K562 (cell line): ENCODE data around the gene CDKN1B. TPM values are rescaled to one million over a fixed set of nuclear protein-coding genes. Genes with fewer than 3 reads are reported as not detected.

Experiments
- ATAC-seq: fragments of 200-7000 bp; cut with Tn5 transposase; 3 replicates; pipeline ENCODE4 v1.9.1; 2020; ENCODE audit warnings: moderate library complexity
- BruUV-seq: library from RNA; stranded (reverse); fragments of 400-500 nt; replicated peaks from 2 replicates; lab custom pipeline; 2021; lab: Mats Ljungman, UMichigan
- CTCF ChIA-PET: fragments of 300-600 bp; formaldehyde crosslinking; extraction: SDS; loops from one replicate; lab custom pipeline; 2021; ENCODE audit warnings: low intra/inter-chr PET ratio; lab: Yijun Ruan, JAX
- POLR2A ChIA-PET: fragments of 300-600, 350-650 bp; sonication (Branson Sonifier 250); formaldehyde crosslinking; extraction: SDS; loops from one replicate; lab custom pipeline; 2021; ENCODE audit warnings: antibody characterized with exemption, inconsistent platforms; lab: Yijun Ruan, JAX
- DNase-seq, 4 experiments: peaks; one replicate each; pipeline versions ENCODE4 v3.0.0 to v3.0.0-alpha.2; 2011 to 2018; ENCODE audit warnings: low spot score in 3 of 4, mixed read lengths in 3 of 4; ENCODE audit errors: extremely low read depth in 1 of 4
- FAIRE-seq: peaks from 2 replicates; lab custom pipeline; 2011; peaks lifted over from hg19 to GRCh38; lab: Jason Lieb, UNC
- H2AFZ ChIP-seq: 2 replicates; pipeline ENCODE4 v1.6.0; 2011; ENCODE audit warnings: low read depth, low read length, control low read depth, inconsistent platforms
- H3K27ac ChIP-seq: fragments of 200-600 bp; 3 replicates; pipeline ENCODE4 v1.8.0; 2011; ENCODE audit warnings: low read depth, mild to moderate bottlenecking, control low read depth, inconsistent platforms, low read length, moderate library complexity, mixed read lengths; ENCODE audit errors: extremely low read depth
- H3K27me3 ChIP-seq, 2 experiments: fragments of 300-600 bp in 1 of 2; 2 replicates in 1 of 2; 3 replicates in 1 of 2; pipeline versions ENCODE4 v1.6.0 to v1.8.0; 2011; ENCODE audit warnings: inconsistent platforms in 2 of 2, low read length in 2 of 2, mild to moderate bottlenecking in 1 of 2, mixed read lengths in 1 of 2, moderate library complexity in 1 of 2; ENCODE audit not compliant: control insufficient read depth in 2 of 2, insufficient read depth in 2 of 2
- H3K36me3 ChIP-seq: fragments of 300-600 bp; 3 replicates; pipeline ENCODE4 v1.8.0; 2011; ENCODE audit warnings: mild to moderate bottlenecking, low read length, inconsistent platforms; ENCODE audit not compliant: control insufficient read depth, insufficient read depth
- H3K4me1 ChIP-seq, 2 experiments: fragments of 200-600 bp in 1 of 2; replicated peaks in 1 of 2; 2 replicates in 1 of 2; 3 replicates in 1 of 2; pipeline versions ENCODE4 v1.5.1 to v1.8.0; 2011; ENCODE audit warnings: inconsistent platforms in 2 of 2, low read length in 2 of 2, mild to moderate bottlenecking in 1 of 2, mixed read lengths in 1 of 2, moderate library complexity in 1 of 2; ENCODE audit not compliant: control insufficient read depth in 2 of 2, insufficient read depth in 2 of 2
- H3K4me2 ChIP-seq: 2 replicates; pipeline ENCODE4 v1.6.1; 2011; ENCODE audit warnings: low read length, control low read depth, inconsistent platforms, mixed read lengths; ENCODE audit not compliant: insufficient read depth
- H3K4me3 ChIP-seq: fragments of 200-600 bp; sonication (generic), shearing (Covaris generic); 2 replicates; pipeline ENCODE4 v1.5.1; 2016; ENCODE audit warnings: control low read depth, inconsistent platforms
- H3K79me2 ChIP-seq: fragments of 200-600 bp; 3 replicates; pipeline ENCODE4 v1.8.0; 2011; ENCODE audit warnings: low read length, inconsistent platforms; ENCODE audit not compliant: control insufficient read depth, insufficient read depth
- H3K9ac ChIP-seq, 2 experiments: 2 replicates each; pipeline versions ENCODE4 v1.6.0 to v1.6.1; 2011; ENCODE audit warnings: low read depth in 2 of 2, low read length in 2 of 2, control low read depth in 1 of 2, inconsistent platforms in 1 of 2, mild to moderate bottlenecking in 1 of 2, mixed read lengths in 1 of 2; ENCODE audit not compliant: insufficient read depth in 1 of 2
- H3K9me1 ChIP-seq: one replicate; pipeline ENCODE4 v1.6.0; 2011; ENCODE audit warnings: inconsistent platforms, mild to moderate bottlenecking, low read length, moderate library complexity; ENCODE audit not compliant: control insufficient read depth, insufficient read depth
- H3K9me3 ChIP-seq: replicated peaks from 2 replicates; pipeline ENCODE4 v1.5.1; 2011; ENCODE audit warnings: low read depth, low read length, inconsistent platforms; ENCODE audit not compliant: control insufficient read depth, insufficient read depth
- H4K20me1 ChIP-seq: replicated peaks from 2 replicates; pipeline ENCODE4 v1.6.1; 2011; ENCODE audit warnings: low read length, inconsistent platforms, mixed read lengths; ENCODE audit not compliant: control insufficient read depth, insufficient read depth
- C11orf30 ChIP-seq: fragments of 450-650 bp; IDR thresholded peaks from 2 replicates; pipeline ENCODE4 v1.6.1; 2016; ENCODE audit warnings: low read depth, mild to moderate bottlenecking
- CBX5 ChIP-seq: IDR thresholded peaks from 2 replicates; pipeline ENCODE4 v1.6.1; 2014; ENCODE audit warnings: low read depth, borderline replicate concordance
- CREBBP ChIP-seq: IDR thresholded peaks from one replicate; pipeline ENCODE4 v1.6.1; 2012; ENCODE audit warnings: low read depth, mild to moderate bottlenecking, control low read depth, inconsistent platforms, low read length
- MEF2A ChIP-seq: IDR thresholded peaks from 2 replicates; pipeline ENCODE4 v1.6.1; 2011; ENCODE audit warnings: low read depth, mild to moderate bottlenecking, low read length, moderate library complexity; ENCODE audit not compliant: control insufficient read depth
- NCOA4 ChIP-seq: fragments of 450-650 bp; IDR thresholded peaks from 2 replicates; pipeline ENCODE4 v1.6.1; 2018; ENCODE audit warnings: mild to moderate bottlenecking; ENCODE audit not compliant: partially characterized antibody
- NFIC ChIP-seq: fragments of 450-650 bp; IDR thresholded peaks from 2 replicates; pipeline ENCODE4 v1.6.1; 2017; ENCODE audit warnings: mild to moderate bottlenecking, inconsistent platforms
- ZNF347 ChIP-seq: fragments of 450-650 bp; formaldehyde crosslinking; IDR thresholded peaks from 2 replicates; pipeline ENCODE4 v1.4.0; 2020; ENCODE audit warnings: low read depth, mild to moderate bottlenecking, moderate library complexity
- WGBS: fragments of 100-300 bp; shearing (Covaris generic); methylation state at CpG from one replicate; pipeline ENCODE4 v1.1.6; 2016; ENCODE audit warnings: low coverage, mixed read lengths; ENCODE audit not compliant: insufficient coverage; ENCODE audit errors: missing lambda C conversion rate; 5-methylcytosine and 5-hydroxymethylcytosine counted together
- in situ Hi-C: fragments of 300-500 bp; cut with MboI; formaldehyde crosslinking; loops from 4 replicates; pipeline ENCODE4 v1.15.0; 2018; ENCODE audit warnings: inconsistent platforms, mixed read lengths
- intact Hi-C: fragments of 100-400 bp; cut with micrococcal nuclease; formaldehyde crosslinking; loops from 2 replicates; pipeline ENCODE4 v1.14.2; 2022
- polyA plus RNA-seq, 8 experiments: library from polyadenylated mRNA; depleted of rRNA in 4 of 8; stranded (reverse) in 5 of 8; unstranded in 3 of 8; fragments of >200 nt; fragmentation: Nextera tagmentation in 2 of 8; fragmentation: Illumina TruSeq in 1 of 8; extraction: Ambion mirVana in 2 of 8; extraction: Trizol in 1 of 8; gene quantifications; 2 replicates each; pipeline versions ENCODE4 v1.2.1 to v1.2.3, GENCODE V29; 2011 to 2014; ENCODE audit warnings: inconsistent platforms in 1 of 8, missing spikeins in 1 of 8
- total RNA-seq, 7 experiments: library from RNA; depleted of rRNA in 6 of 7; stranded (reverse); fragments of >200 nt in 6 of 7; fragmentation: Illumina TruSeq in 2 of 7; extraction: Trizol in 2 of 7; gene quantifications; 2 replicates each; pipeline versions ENCODE4 v1.2.1 to v1.2.3, GENCODE V29; 2011 to 2021; ENCODE audit warnings: low replicate concordance in 1 of 7
- TF ChIP-seq, protein P1 (sequence below): fragments of 250-450 bp; sonication (Bioruptor Pico); IDR thresholded peaks from 2 replicates; pipeline ENCODE4 v1.5.0; 2021; ENCODE audit warnings: mild to moderate bottlenecking, moderate library complexity
- TF ChIP-seq, protein P2 (sequence below): fragments of 250-450 bp; sonication (Bioruptor Pico); IDR thresholded peaks from 2 replicates; pipeline ENCODE4 v1.5.0; 2022; ENCODE audit warnings: mild to moderate bottlenecking

Gene CDKN1B
- total and polyA plus RNA-seq, 9 of the 15 experiments (the other 6 are each of a cell fraction or from before 2014, with no cell fraction given), result 2.6 to 35.2 (median 15.5) TPM

DNA sequence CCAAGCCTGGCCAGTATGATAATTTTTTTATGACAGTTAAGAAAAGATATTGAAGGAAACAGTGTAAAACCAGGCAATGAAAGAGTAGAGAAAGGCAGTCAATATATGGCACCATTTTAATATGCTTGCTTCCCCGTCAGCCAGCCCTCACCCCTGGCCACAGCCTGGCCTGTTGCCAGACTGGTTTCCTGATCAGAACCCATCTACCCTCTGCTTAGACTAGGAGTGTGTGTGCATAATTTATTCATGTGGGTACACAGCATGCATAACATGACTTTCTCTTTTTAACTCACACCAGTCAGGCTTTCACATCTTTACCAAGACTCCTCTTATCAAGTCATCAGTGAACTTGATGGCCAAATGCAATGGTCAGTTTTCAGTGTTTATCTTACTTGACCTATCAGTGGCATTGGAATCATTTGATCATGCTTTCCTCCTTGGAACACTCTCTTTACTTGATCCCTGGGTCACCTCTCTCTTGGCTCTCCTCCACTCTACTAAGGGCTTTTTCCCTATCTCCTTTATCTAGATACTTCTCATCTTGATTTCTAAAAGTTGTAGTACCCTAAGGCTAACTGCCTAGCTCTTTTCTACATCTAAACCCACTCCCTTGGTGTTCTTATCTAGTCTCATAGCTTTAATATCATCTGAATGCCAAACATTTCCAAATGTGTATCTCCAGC is 11.2 kb upstream of the CDKN1B start:
- no peaks in the 10 kb centered on the region for H3K79me2 ChIP-seq
- CTCF ChIA-PET, result interaction anchor here (3.3 kb wide), 1 partner anchor 328 kb away, joined by 55 read pairs; no protein-coding TSS in a partner anchor
- BruUV-seq, result no TSS peak
- ATAC-seq, result no peak
- FAIRE-seq, result no peak
- POLR2A ChIA-PET, result no interaction called here
- H3K9ac ChIP-seq, result no peak overlapping the region
- in situ Hi-C loops, result loop anchor here (10.0 to 25.0 kb wide), 3 partner anchors 331 to 1144 kb away; no protein-coding TSS in a partner anchor
- H3K9me1 ChIP-seq, result no peaks in the 10 kb centered on the region
- TF ChIP-seq C11orf30 (no peak), NFIC (peak; percentile 34; the same call in 1 of the 2 replicates)
- TF ChIP-seq, all 486 proteins: peak for 1
- intact Hi-C loops, result loop anchor here (10.0 kb wide), 1 partner anchor 1121 kb away; no protein-coding TSS in a partner anchor
- Histone ChIP-seq H4K20me1 (no peaks in the 10 kb centered on the region), H3K27ac (no peak overlapping the region), H2AFZ (no peak overlapping the region), H3K36me3 (no peaks in the 10 kb centered on the region), H3K4me2 (no peak overlapping the region), H3K4me1 (peaks cover 3 to 6% of the 10 kb centered on the region in 2 experiments; a peak in 2 of 5 replicates), H3K4me3 (no peak overlapping the region), H3K9me3 (no peaks in the 10 kb centered on the region), H3K27me3 (no peaks in the 10 kb centered on the region)
- DNase-seq, result no peak
- WGBS, result 46% methylated on average over 1 of the region's 1 CpG

DNA sequence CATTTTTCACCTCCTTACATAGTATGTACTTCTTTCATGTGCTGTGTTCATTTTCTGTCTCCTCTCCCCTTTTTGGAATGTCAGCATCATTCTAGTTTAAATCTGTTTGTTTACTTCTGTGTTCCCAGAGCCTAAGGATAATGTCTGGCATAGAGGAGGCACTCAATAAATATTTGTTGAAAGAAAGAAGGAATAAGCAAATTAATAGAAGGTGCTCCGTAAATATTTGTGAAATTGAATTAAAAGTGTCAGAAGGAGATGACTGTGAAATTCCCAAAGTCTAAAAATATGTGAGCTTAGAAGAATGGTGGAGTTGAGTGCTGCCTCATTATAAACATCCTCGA is 3.3 kb upstream of the CDKN1B start:
- Histone ChIP-seq H3K9me3 (no peaks in the 10 kb centered on the region), H3K4me3 (peak overlapping the region; percentile 20; the same call in 1 of the 2 replicates), H3K27ac (no peak overlapping the region), H3K36me3 (peaks cover 5% of the 10 kb centered on the region; the same call in 2 of the 3 replicates), H3K9me1 (no peaks in the 10 kb centered on the region), H2AFZ (peak overlapping the region; percentile 98), H3K27me3 (no peaks in the 10 kb centered on the region), H3K79me2 (peaks cover 28% of the 10 kb centered on the region), H4K20me1 (no peaks in the 10 kb centered on the region), H3K9ac (peak overlapping the region; percentile 88 to 94; a peak in 2 of 4 replicates), H3K4me1 (peaks cover 13 to 17% of the 10 kb centered on the region in 2 experiments), H3K4me2 (peak overlapping the region; percentile 95)
- FAIRE-seq (no peak), DNase-seq (no peak), ATAC-seq (no peak)
- 49% methylated on average over 2 of the region's 2 CpGs for WGBS
- in situ Hi-C loops, result loop anchor here (25.0 kb wide), 1 partner anchor 1152 kb away; no protein-coding TSS in a partner anchor
- intact Hi-C loops, result loop anchor here (10.0 kb wide), 1 partner anchor 359 kb away; the partner anchor contains the start of genes BORCS5 and MANSC1
- no TSS peak for BruUV-seq
- CTCF ChIA-PET, result no interaction called here
- POLR2A ChIA-PET, result no interaction called here
- TF ChIP-seq CREBBP (no peak), MEF2A (no peak), NCOA4 (no peak), ZNF347 (no peak), CBX5 (no peak)
- TF ChIP-seq, protein P1, sequence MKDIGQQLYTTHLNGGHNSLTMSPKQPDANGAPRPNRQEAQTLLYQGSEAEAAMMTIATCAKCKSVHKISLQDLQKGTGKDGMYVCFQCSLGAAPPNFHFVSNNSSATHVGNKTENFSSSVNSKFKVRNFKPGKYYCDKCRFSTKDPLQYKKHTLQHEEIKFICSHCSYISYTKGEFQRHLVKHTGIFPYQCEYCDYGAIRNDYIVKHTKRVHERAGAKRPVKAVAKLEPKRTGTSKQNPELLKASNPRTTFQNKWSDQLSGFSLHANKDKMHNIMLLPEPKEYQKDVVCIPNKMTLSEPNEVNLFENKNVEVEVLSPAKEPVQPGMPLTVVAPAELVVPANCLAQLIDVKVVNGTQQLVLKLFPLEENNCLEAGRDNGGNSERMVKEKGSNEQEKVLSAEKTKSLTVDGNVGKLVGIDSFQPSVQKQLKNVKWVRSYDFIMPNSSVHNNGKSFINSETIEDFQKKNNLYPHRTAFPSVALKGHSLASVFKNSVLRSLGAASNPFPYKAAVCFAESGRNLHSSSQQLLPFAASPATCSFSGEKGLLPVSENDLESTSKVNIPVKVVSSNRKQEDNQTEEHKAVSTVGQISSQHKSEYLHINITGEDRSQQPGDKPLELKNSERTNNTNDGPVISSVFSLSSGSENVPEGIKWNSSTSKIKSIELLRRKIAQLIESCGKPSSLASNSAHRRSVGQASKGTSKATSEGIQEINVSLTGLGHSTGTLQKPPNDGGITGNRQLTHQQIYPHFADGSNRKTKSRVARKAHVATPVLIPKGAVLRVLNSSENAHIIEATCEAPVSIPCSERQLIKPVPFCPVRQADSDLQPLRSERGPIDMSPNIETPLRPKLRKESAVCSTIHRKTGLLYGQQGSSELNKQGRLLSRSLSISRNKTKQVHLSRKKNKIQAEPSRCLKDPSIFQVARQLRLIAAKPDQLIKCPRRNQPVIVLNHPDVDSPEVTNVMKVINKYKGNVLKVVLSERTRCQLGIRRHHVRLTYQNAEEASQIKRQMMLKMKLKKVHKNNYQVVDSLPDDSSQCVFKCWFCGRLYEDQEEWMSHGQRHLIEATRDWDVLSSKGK (CRISPR knock-in tag), result no peak
- TF ChIP-seq, protein P2, sequence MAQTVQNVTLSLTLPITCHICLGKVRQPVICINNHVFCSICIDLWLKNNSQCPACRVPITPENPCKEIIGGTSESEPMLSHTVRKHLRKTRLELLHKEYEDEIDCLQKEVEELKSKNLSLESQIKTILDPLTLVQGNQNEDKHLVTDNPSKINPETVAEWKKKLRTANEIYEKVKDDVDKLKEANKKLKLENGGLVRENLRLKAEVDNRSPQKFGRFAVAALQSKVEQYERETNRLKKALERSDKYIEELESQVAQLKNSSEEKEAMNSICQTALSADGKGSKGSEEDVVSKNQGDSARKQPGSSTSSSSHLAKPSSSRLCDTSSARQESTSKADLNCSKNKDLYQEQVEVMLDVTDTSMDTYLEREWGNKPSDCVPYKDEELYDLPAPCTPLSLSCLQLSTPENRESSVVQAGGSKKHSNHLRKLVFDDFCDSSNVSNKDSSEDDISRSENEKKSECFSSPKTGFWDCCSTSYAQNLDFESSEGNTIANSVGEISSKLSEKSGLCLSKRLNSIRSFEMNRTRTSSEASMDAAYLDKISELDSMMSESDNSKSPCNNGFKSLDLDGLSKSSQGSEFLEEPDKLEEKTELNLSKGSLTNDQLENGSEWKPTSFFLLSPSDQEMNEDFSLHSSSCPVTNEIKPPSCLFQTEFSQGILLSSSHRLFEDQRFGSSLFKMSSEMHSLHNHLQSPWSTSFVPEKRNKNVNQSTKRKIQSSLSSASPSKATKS, result no peak
